Epithelial cell of proximal tubule (primary cell): ENCODE measurements around the gene MYMK. TPM values are rescaled to one million over a fixed set of nuclear protein-coding genes. Genes with fewer than 3 reads are reported as not detected.
A peak's percentile ranks its signal among the peaks of the same experiment; 100 is the strongest.

ENCODE experiments used
- DNase-seq: peaks from one replicate; pipeline ENCODE4 v3.0.0-alpha.2; 2011; ENCODE audit warnings: low read depth
- H3K4me3 ChIP-seq: 2 replicates; pipeline ENCODE4 v1.5.1; 2011; ENCODE audit warnings: low read depth, mild to moderate bottlenecking, low read length
- CTCF ChIP-seq: conservative IDR thresholded peaks from 2 replicates; pipeline ENCODE4 v1.5.1; 2012; ENCODE audit warnings: low read depth, mild to moderate bottlenecking, low read length
- total RNA-seq: library from RNA; depleted of rRNA; stranded (reverse); fragments of >200 nt; gene quantifications from 2 replicates; pipeline ENCODE4 v1.2.3, GENCODE V29; 2015

Gene MYMK
- total RNA-seq, 1 donor from 2014 or later: not detected

- no peak for DNase-seq
- TF ChIP-seq CTCF: no peak
- no peak overlapping the region for H3K4me3 ChIP-seq
Measured at GRCh38 chr9:133483611-133484010, 41.1 kb downstream of the MYMK start.

GRCh38 chr9:133478851-133479711 is 45.7 kb downstream of the MYMK start, which contains the start of gene SLC2A6:
Gene SLC2A6, minus strand, starts transcription at chr9:133479099. Its CDS starts 40 bp downstream, at chr9:133479059.
- no peak for DNase-seq
- peak within 1 kb of the TSS; percentile 79 for H3K4me3 ChIP-seq
- no peak for TF ChIP-seq CTCF

GRCh38 chr9:133477992-133478850 is 46.5 kb downstream of the MYMK start:
- no peak for DNase-seq
- no peak for TF ChIP-seq CTCF
- peak overlapping the region; percentile 79 for H3K4me3 ChIP-seq

GRCh38 chr9:133477461-133477860 is 47.3 kb downstream of the MYMK start:
- DNase-seq: no peak
- H3K4me3 ChIP-seq: peak overlapping the region; percentile 79
- TF ChIP-seq CTCF: no peak

- H3K4me3 ChIP-seq: no peak overlapping the region
- no peak for TF ChIP-seq CTCF
- DNase-seq: no peak
Measured at GRCh38 chr9:133476941-133477340, 47.8 kb downstream of the MYMK start.

GRCh38 chr9:133476036-133476931 is 48.5 kb downstream of the MYMK start:
- DNase-seq: no peak
- H3K4me3 ChIP-seq: no peak overlapping the region
- no peak for TF ChIP-seq CTCF
